Sigmoid colon (tissue), 3 donors: ENCODE data around the gene DGKD.

Experiments used
- POLR2A ChIP-seq, 2 donors: fragments of 450-650 bp; IDR thresholded peaks; one replicate each; pipeline ENCODE4 v1.6.1; 2016; ENCODE audit warnings: antibody characterized with exemption in 2 of 2, mild to moderate bottlenecking in 2 of 2, moderate library complexity in 2 of 2
- TF ChIP-seq, protein P1 (sequence below), 4 experiments: fragments of 450-650 bp in 3 of 4; fragments of 200-600 bp in 1 of 4; IDR thresholded peaks; one replicate each; pipeline ENCODE4 v1.5.1; 2016 to 2019; ENCODE audit warnings: antibody characterized with exemption in 4 of 4, mild to moderate bottlenecking in 3 of 4, moderate library complexity in 2 of 4

DNA sequence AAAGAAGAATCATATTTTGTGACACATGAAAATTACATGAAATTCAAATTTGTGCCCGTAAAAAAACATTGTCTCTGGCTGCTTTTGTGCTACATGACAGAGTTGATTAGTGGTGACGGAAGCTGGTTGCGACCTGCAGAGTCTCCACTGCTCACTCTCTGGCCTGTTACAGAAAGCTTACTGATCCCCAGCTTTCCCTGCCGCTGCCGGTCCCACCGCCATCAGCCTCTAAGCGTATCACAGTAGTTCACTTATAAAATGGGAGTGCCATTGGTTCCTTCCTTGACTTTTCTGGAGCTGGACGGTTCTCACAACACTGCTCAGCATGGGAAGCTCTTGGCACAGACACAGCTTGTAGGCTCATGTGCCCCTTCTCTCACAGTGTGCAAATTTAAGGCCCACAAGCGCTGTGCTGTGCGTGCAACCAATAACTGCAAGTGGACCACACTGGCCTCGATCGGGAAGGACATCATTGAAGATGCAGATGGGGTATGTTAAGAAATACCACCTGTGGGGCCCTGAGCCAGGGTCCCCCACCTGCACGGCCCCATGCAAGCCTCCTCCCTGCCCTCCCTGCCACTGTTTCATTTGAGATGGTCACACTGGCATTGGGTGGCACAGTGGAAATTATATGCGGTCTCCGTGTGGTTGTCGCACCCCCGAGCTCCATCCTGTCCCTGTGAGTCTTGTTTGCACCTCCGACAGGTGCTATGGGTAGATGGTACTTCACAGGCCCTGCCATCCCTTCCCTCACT lies 81.3 kb downstream of the DGKD start:
- TF ChIP-seq, protein P1, sequence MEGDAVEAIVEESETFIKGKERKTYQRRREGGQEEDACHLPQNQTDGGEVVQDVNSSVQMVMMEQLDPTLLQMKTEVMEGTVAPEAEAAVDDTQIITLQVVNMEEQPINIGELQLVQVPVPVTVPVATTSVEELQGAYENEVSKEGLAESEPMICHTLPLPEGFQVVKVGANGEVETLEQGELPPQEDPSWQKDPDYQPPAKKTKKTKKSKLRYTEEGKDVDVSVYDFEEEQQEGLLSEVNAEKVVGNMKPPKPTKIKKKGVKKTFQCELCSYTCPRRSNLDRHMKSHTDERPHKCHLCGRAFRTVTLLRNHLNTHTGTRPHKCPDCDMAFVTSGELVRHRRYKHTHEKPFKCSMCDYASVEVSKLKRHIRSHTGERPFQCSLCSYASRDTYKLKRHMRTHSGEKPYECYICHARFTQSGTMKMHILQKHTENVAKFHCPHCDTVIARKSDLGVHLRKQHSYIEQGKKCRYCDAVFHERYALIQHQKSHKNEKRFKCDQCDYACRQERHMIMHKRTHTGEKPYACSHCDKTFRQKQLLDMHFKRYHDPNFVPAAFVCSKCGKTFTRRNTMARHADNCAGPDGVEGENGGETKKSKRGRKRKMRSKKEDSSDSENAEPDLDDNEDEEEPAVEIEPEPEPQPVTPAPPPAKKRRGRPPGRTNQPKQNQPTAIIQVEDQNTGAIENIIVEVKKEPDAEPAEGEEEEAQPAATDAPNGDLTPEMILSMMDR (IDR thresholded peaks at IDR 0.05), result no peak
- TF ChIP-seq POLR2A (IDR thresholded peaks at IDR 0.05), result no peak
